IMR-90 (cell line): ENCODE results near the gene CREBBP. TPM values are rescaled to one million over a fixed set of nuclear protein-coding genes. Genes with fewer than 3 reads are reported as not detected.

Source experiments
- ATAC-seq: fragments of 200-7000 bp; cut with Tn5 transposase; 2 replicates; pipeline ENCODE4 v1.9.1; 2020; ENCODE audit warnings: low read depth, mild to moderate bottlenecking, moderate library complexity
- BruUV-seq: library from RNA; stranded (reverse); fragments of 400-500 nt; replicated peaks from 2 replicates; lab custom pipeline; 2021; lab: Mats Ljungman, UMichigan
- CTCF ChIA-PET: fragments of 300-600 bp; formaldehyde crosslinking; extraction: SDS; loops from one replicate; lab custom pipeline; 2021; ENCODE audit warnings: antibody characterized with exemption; lab: Yijun Ruan, JAX
- POLR2A ChIA-PET: fragments of 300-600 bp; sonication (Branson Sonifier 250); formaldehyde crosslinking; loops from one replicate; lab custom pipeline; 2022; ENCODE audit warnings: antibody characterized with exemption; ENCODE audit not compliant: unreplicated experiment; lab: Charles Lee
- DNase-seq: peaks from one replicate; pipeline ENCODE4 v3.0.0; 2013
- H2AFZ ChIP-seq: replicated peaks from 2 replicates; pipeline ENCODE3; 2013; ENCODE audit warnings: low read length, mild to moderate bottlenecking; ENCODE audit not compliant: poor library complexity
- H2AK5ac ChIP-seq: 2 replicates; pipeline ENCODE4 v1.6.1; 2013; ENCODE audit warnings: low read depth, low read length, inconsistent platforms
- H2AK9ac ChIP-seq: replicated peaks from 2 replicates; pipeline ENCODE3; 2013; ENCODE audit warnings: mild to moderate bottlenecking, low read depth, low read length, moderate library complexity; ENCODE audit not compliant: poor library complexity
- H2BK120ac ChIP-seq: 2 replicates; pipeline ENCODE4 v1.6.1; 2013; ENCODE audit warnings: low read depth, low read length, inconsistent platforms
- H2BK15ac ChIP-seq: 3 replicates; pipeline ENCODE4 v1.6.1; 2013; ENCODE audit warnings: low read depth, low read length, inconsistent platforms
- H2BK20ac ChIP-seq: 2 replicates; pipeline ENCODE4 v1.6.1; 2013; ENCODE audit warnings: low read depth, mild to moderate bottlenecking, inconsistent platforms, low read length, moderate library complexity
- H2BK5ac ChIP-seq: 2 replicates; pipeline ENCODE4 v1.6.1; 2013; ENCODE audit warnings: mild to moderate bottlenecking, low read depth, low read length, inconsistent platforms; ENCODE audit not compliant: poor library complexity, severe bottlenecking
- H3K14ac ChIP-seq: replicated peaks from 2 replicates; pipeline ENCODE4 v1.6.1; 2013; ENCODE audit warnings: low read depth, low read length, inconsistent platforms
- H3K18ac ChIP-seq: 2 replicates; pipeline ENCODE4 v1.6.1; 2013; ENCODE audit warnings: low read depth, low read length, control low read depth
- H3K23ac ChIP-seq: 2 replicates; pipeline ENCODE4 v1.6.1; 2013; ENCODE audit warnings: low read depth, low read length, inconsistent platforms
- H3K27ac ChIP-seq: 2 replicates; pipeline ENCODE4 v1.5.1; 2013; ENCODE audit warnings: mild to moderate bottlenecking, control low read depth, low read length; ENCODE audit not compliant: insufficient read depth
- H3K27me3 ChIP-seq: 2 replicates; pipeline ENCODE4 v1.6.1; 2013; ENCODE audit warnings: low read length; ENCODE audit not compliant: control insufficient read depth, insufficient read depth
- H3K36me3 ChIP-seq: 2 replicates; pipeline ENCODE4 v1.6.1; 2013; ENCODE audit warnings: low read length, mixed read lengths; ENCODE audit not compliant: control insufficient read depth, insufficient read depth
- H3K4ac ChIP-seq: 2 replicates; pipeline ENCODE4 v1.6.1; 2013; ENCODE audit warnings: low read depth, low read length, inconsistent platforms
- H3K4me1 ChIP-seq: 2 replicates; pipeline ENCODE4 v1.6.1; 2013; ENCODE audit warnings: low read length, mixed read lengths; ENCODE audit not compliant: control insufficient read depth, insufficient read depth
- H3K4me2 ChIP-seq: 2 replicates; pipeline ENCODE4 v1.6.1; 2013; ENCODE audit warnings: low read depth, mild to moderate bottlenecking, control low read depth, low read length, moderate library complexity
- H3K4me3 ChIP-seq: 2 replicates; pipeline ENCODE4 v1.5.1; 2013; ENCODE audit warnings: low read depth, mild to moderate bottlenecking, control low read depth, low read length, moderate library complexity; ENCODE audit not compliant: insufficient read depth
- H3K56ac ChIP-seq: 2 replicates; pipeline ENCODE4 v1.6.1; 2013; ENCODE audit warnings: low read length, inconsistent platforms; ENCODE audit not compliant: insufficient read depth; ENCODE audit errors: extremely low read depth
- H3K79me1 ChIP-seq, 2 experiments: 2 replicates each; pipeline ENCODE4 v1.6.1; 2013; ENCODE audit warnings: low read length in 2 of 2, inconsistent platforms in 1 of 2, low read depth in 1 of 2
- H3K9ac ChIP-seq: 2 replicates; pipeline ENCODE4 v1.6.1; 2013; ENCODE audit warnings: low read depth, low read length, control low read depth
- H3K9me1 ChIP-seq: 2 replicates; pipeline ENCODE4 v1.6.1; 2013; ENCODE audit warnings: low read length, inconsistent platforms; ENCODE audit not compliant: insufficient read depth
- H3K9me3 ChIP-seq: 2 replicates; pipeline ENCODE4 v1.6.1; 2013; ENCODE audit warnings: low read length; ENCODE audit not compliant: control insufficient read depth, insufficient read depth
- H4K20me1 ChIP-seq: 2 replicates; pipeline ENCODE4 v1.6.1; 2013; ENCODE audit warnings: low read length, inconsistent platforms; ENCODE audit not compliant: insufficient read depth
- H4K5ac ChIP-seq: 2 replicates; pipeline ENCODE4 v1.6.1; 2013; ENCODE audit warnings: mild to moderate bottlenecking, low read depth, low read length, control low read depth
- H4K8ac ChIP-seq, 2 experiments: 2 replicates each; pipeline ENCODE4 v1.6.1; 2013; ENCODE audit warnings: low read depth in 2 of 2, low read length in 2 of 2, control low read depth in 1 of 2, inconsistent platforms in 1 of 2
- H4K91ac ChIP-seq: 2 replicates; pipeline ENCODE4 v1.6.1; 2013; ENCODE audit warnings: low read depth, low read length, inconsistent platforms; ENCODE audit not compliant: insufficient read depth
- CEBPB ChIP-seq: IDR thresholded peaks from 2 replicates; pipeline ENCODE4 v1.6.1; 2012; ENCODE audit warnings: low read depth, low read length, improper control_type of control experiment
- CHD1 ChIP-seq: IDR thresholded peaks from 2 replicates; pipeline ENCODE4 v1.6.1; 2012; ENCODE audit warnings: low read depth, low read length, improper control_type of control experiment
- CTCF ChIP-seq: conservative IDR thresholded peaks from 2 replicates; pipeline ENCODE4 v1.5.1; 2012; ENCODE audit warnings: mild to moderate bottlenecking, low read depth, low read length, improper control_type of control experiment
- ELK1 ChIP-seq: fragments of 150-350 bp; IDR thresholded peaks from 2 replicates; pipeline ENCODE4 v1.6.1; 2016; ENCODE audit warnings: low read depth, mild to moderate bottlenecking, low read length, moderate library complexity, borderline replicate concordance
- FOS ChIP-seq: fragments of 150-350 bp; IDR thresholded peaks from 2 replicates; pipeline ENCODE4 v1.6.1; 2016; ENCODE audit warnings: low read depth, low read length
- MAZ ChIP-seq: IDR thresholded peaks from 2 replicates; pipeline ENCODE4 v1.6.1; 2012; ENCODE audit warnings: low read depth, mild to moderate bottlenecking, low read length, improper control_type of control experiment, moderate library complexity, borderline replicate concordance
- MXI1 ChIP-seq: IDR thresholded peaks from 2 replicates; pipeline ENCODE4 v1.6.1; 2012; ENCODE audit warnings: low read depth, mild to moderate bottlenecking, low read length, moderate library complexity, borderline replicate concordance
- NFE2L2 ChIP-seq: fragments of 150-350 bp; IDR thresholded peaks from 2 replicates; pipeline ENCODE4 v1.6.1; 2016; ENCODE audit warnings: low read depth, mild to moderate bottlenecking, low read length
- RAD21 ChIP-seq: IDR thresholded peaks from 2 replicates; pipeline ENCODE4 v1.6.1; 2012; ENCODE audit warnings: low read length, improper control_type of control experiment
- RCOR1 ChIP-seq: IDR thresholded peaks from 2 replicates; pipeline ENCODE4 v1.6.1; 2012; ENCODE audit warnings: mild to moderate bottlenecking, low read length, improper control_type of control experiment; ENCODE audit not compliant: insufficient replicate concordance
- RFX5 ChIP-seq: IDR thresholded peaks from 2 replicates; pipeline ENCODE4 v1.8.0; 2012; ENCODE audit warnings: low read depth, mild to moderate bottlenecking, low read length, moderate library complexity
- SMC3 ChIP-seq: fragments of 150-350 bp; IDR thresholded peaks from 2 replicates; pipeline ENCODE4 v1.6.1; 2016; ENCODE audit warnings: low read depth, mild to moderate bottlenecking, antibody characterized with exemption, low read length, moderate library complexity
- USF2 ChIP-seq: fragments of 150-350 bp; IDR thresholded peaks from 2 replicates; pipeline ENCODE4 v1.6.1; 2017; ENCODE audit warnings: mild to moderate bottlenecking, antibody characterized with exemption, low read length, low read depth
- WGBS, 2 experiments: methylation state at CpG; one replicate each; pipeline versions ENCODE4 v1.1.5 to v1.1.7; 2013; ENCODE audit warnings: missing lambda C conversion rate in 2 of 2; ENCODE audit not compliant: insufficient read length in 1 of 2; ENCODE audit errors: extremely low coverage in 2 of 2; 5-methylcytosine and 5-hydroxymethylcytosine counted together
- dilution Hi-C: fragments of 300-500 bp; cut with HindIII; formaldehyde crosslinking; loops from one replicate; pipeline ENCODE4 v1.14.3; 2018; ENCODE audit warnings: low sequenced_read_pairs; ENCODE audit not compliant: unreplicated experiment
- in situ Hi-C: fragments of 300-500 bp; cut with MboI; formaldehyde crosslinking; loops from 3 replicates; pipeline ENCODE4 v1.14.3; 2019; ENCODE audit warnings: low sequenced_read_pairs, inconsistent platforms, mixed read lengths
- intact Hi-C: fragments of 100-400 bp; cut with micrococcal nuclease; formaldehyde crosslinking; loops from 2 replicates; pipeline ENCODE4 v1.10.0; 2022
- polyA plus RNA-seq, 3 experiments: library from polyadenylated mRNA; depleted of rRNA; stranded (reverse); fragments of >200 nt; gene quantifications; 2 replicates each; pipeline ENCODE4 v1.2.3, GENCODE V29; 2012; ENCODE audit warnings: low replicate concordance in 1 of 3
- total RNA-seq: library from RNA; depleted of rRNA; stranded (reverse); fragments of >200 nt; gene quantifications from 2 replicates; pipeline ENCODE4 v1.2.3, GENCODE V29; 2012

Gene CREBBP
- total and polyA plus RNA-seq, 2 of the 4 experiments (the other 2 are of a cell fraction): 7.3 to 12.5 TPM

GRCh38 chr16:3736116-3736515, 144.4 kb downstream of the CREBBP start:
- ChIA-PET POLR2A (no interaction called here), CTCF (no interaction called here)
- Histone ChIP-seq H3K18ac (no peak overlapping the region), H3K56ac (no peak overlapping the region), H2BK120ac (no peak overlapping the region), H3K9ac (no peak overlapping the region), H4K5ac (no peak overlapping the region), H2AK5ac (no peak overlapping the region), H2BK5ac (no peak overlapping the region), H4K91ac (no peak overlapping the region), H2AK9ac (no peak overlapping the region), H2BK20ac (no peak overlapping the region), H2BK15ac (no peak overlapping the region), H2AFZ (no peak overlapping the region), H3K9me3 (no peaks in the 10 kb centered on the region), H3K79me1 (peaks cover 24 to 58% of the 10 kb centered on the region in 2 experiments), H3K4me3 (no peak overlapping the region), H3K14ac (no peak overlapping the region), H3K27me3 (no peaks in the 10 kb centered on the region), H3K4me2 (no peak overlapping the region), H3K4me1 (no peaks in the 10 kb centered on the region), H4K20me1 (peaks cover 9% of the 10 kb centered on the region), H3K27ac (no peak overlapping the region), H3K36me3 (peaks cover 80% of the 10 kb centered on the region), H3K23ac (no peak overlapping the region), H4K8ac (no peak overlapping the region), H3K9me1 (peaks cover 5% of the 10 kb centered on the region; the same call in 1 of the 2 replicates), H3K4ac (no peak overlapping the region)
- in situ Hi-C loops (no loop called here), intact Hi-C loops (no loop called here), dilution Hi-C loops (no loop called here)
- no CpG with 5 or more reads among the region's 6 CpGs for WGBS, 2 experiments
- no TSS peak for BruUV-seq
- no peak for DNase-seq
- TF ChIP-seq RFX5: no peak
- no peak for TF ChIP-seq CHD1
- TF ChIP-seq SMC3: no peak
- no peak for TF ChIP-seq FOS
- no peak for TF ChIP-seq RCOR1
- TF ChIP-seq MAZ: no peak
- no peak for TF ChIP-seq CEBPB
- no peak for TF ChIP-seq ELK1
- no peak for TF ChIP-seq NFE2L2
- TF ChIP-seq CTCF: no peak
- no peak for TF ChIP-seq USF2
- TF ChIP-seq MXI1: no peak
- TF ChIP-seq RAD21: no peak
- no peak for ATAC-seq
